Measurements from ENCODE around the gene BCL3. TPM values are rescaled to one million over a fixed set of nuclear protein-coding genes. Genes with fewer than 3 reads are reported as not detected.

Gene BCL3
- total and polyA plus RNA-seq, 5 donors = 14.9 to 39.4 (median 19.1) TPM

DNA sequence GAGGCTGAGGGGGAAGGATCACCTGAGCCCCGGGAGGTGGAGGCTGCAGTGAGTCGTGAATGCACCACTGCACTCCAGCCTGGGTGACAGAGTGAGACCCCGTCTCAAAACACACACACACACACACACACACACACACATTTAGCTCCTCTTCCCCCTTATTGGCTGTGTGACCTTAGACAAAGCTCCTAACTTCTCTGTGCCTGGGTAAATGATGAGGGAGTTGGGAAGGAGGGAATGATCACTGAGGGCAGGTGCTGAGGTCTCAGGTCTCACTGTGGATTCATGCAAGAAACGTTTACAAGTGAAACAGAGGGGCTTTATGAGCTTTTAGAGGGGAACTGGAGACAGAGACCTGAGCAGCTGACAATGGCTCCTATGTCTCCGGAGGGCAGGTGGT, 16.9 kb upstream of the BCL3 start:
- ATAC-seq = no peak
- Histone ChIP-seq H3K27ac (ENCODE audit: low read length) (no peak overlapping the region), H3K9me3 (ENCODE audit: control insufficient read depth, low read length) (no peaks in the 10 kb centered on the region), H3K4me1 (ENCODE audit: control insufficient read depth, insufficient read depth, low read length) (no peaks in the 10 kb centered on the region), H3K4me3 (ENCODE audit: low read length) (no peak overlapping the region), H3K27me3 (ENCODE audit: control insufficient read depth, insufficient read depth) (no peaks in the 10 kb centered on the region)
- intact Hi-C loops (cut with DNase I) = no loop called here
- WGBS = 77% methylated on average over 5 of the region's 5 CpGs
- DNase-seq = peak in 1 of 3 donors; percentile 3

- Histone ChIP-seq H3K27me3 (ENCODE audit: control insufficient read depth, insufficient read depth) (no peaks in the 10 kb centered on the region), H3K27ac (ENCODE audit: low read length) (no peak overlapping the region), H3K4me3 (ENCODE audit: low read length) (no peak overlapping the region), H3K4me1 (ENCODE audit: control insufficient read depth, insufficient read depth, low read length) (peaks cover under 1% of the 10 kb centered on the region), H3K9me3 (ENCODE audit: control insufficient read depth, low read length) (no peaks in the 10 kb centered on the region)
- intact Hi-C loops (cut with DNase I) = no loop called here
- peak in 2 of 3 donors; percentile 30 to 57 for DNase-seq
- 72% methylated on average over 11 of the region's 11 CpGs for WGBS
- ATAC-seq = no peak
Measured at GRCh38 chr19:44732235-44733014, 16.1 kb upstream of the BCL3 start.

DNA sequence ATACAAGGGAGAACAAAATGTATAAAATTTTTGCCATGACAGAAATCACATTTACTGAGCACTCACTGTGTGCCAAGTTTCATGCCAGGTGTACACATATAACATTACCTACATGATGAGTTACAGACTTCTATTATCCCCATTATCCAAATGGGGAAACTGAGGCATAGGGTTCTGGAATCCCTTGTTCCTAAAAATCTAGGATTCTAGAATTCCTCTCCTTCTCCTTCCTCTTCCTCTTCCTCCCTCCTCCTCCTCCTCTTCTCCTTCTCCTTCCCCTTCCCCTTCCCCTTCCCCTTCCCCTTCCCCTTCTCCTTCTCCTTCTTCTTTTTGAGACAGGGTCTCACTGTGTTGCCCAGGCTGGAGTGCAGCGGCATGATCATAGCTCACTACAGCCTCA, 14.2 kb upstream of the BCL3 start:
- H3K27ac ChIP-seq (ENCODE audit: low read length) = no peak overlapping the region
- ATAC-seq (no peak), DNase-seq (no peak)
- H3K4me3 ChIP-seq (ENCODE audit: low read length) = no peak overlapping the region
- H3K4me1 ChIP-seq (ENCODE audit: control insufficient read depth, insufficient read depth, low read length) = peaks cover 3% of the 10 kb centered on the region
- 3% methylated on average over 1 of the region's 1 CpG for WGBS
- H3K27me3 ChIP-seq (ENCODE audit: control insufficient read depth, insufficient read depth) = no peaks in the 10 kb centered on the region
- intact Hi-C loops (cut with DNase I) = no loop called here
- no peaks in the 10 kb centered on the region for H3K9me3 ChIP-seq (ENCODE audit: control insufficient read depth, low read length)

DNA sequence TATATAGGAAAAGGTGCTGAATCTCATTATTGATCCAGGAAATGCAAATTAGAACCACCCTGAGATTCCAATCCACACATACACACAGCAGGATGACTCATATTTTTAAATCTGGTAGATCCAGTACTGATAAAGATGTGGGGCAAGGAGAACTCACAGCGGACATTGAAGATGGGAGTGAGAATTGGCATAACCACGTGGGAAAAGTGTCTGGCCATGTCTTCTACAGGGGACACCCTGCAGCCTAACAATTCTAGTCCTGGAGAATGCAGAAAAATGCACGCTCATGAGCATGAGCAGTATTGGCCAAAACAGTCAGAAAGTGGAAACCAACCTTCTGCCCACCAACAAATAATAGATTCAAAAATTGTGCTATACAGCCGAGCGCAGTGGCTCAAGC, 13.5 kb upstream of the BCL3 start:
- intact Hi-C loops (cut with DNase I) = no loop called here
- Histone ChIP-seq H3K4me1 (ENCODE audit: control insufficient read depth, insufficient read depth, low read length) (peaks cover 3% of the 10 kb centered on the region), H3K27me3 (ENCODE audit: control insufficient read depth, insufficient read depth) (no peaks in the 10 kb centered on the region), H3K27ac (ENCODE audit: low read length) (no peak overlapping the region), H3K4me3 (ENCODE audit: low read length) (no peak overlapping the region), H3K9me3 (ENCODE audit: control insufficient read depth, low read length) (no peaks in the 10 kb centered on the region)
- WGBS = 75% methylated on average over 5 of the region's 5 CpGs
- DNase-seq (no peak), ATAC-seq (no peak)

- no peaks in the 10 kb centered on the region for H3K27me3 ChIP-seq (ENCODE audit: control insufficient read depth, insufficient read depth)
- H3K4me3 ChIP-seq (ENCODE audit: low read length) = no peak overlapping the region
- intact Hi-C loops (cut with DNase I) = no loop called here
- peaks cover 5% of the 10 kb centered on the region for H3K4me1 ChIP-seq (ENCODE audit: control insufficient read depth, insufficient read depth, low read length)
- H3K27ac ChIP-seq (ENCODE audit: low read length) = no peak overlapping the region
- WGBS = 56% methylated on average over 13 of the region's 13 CpGs
- no peaks in the 10 kb centered on the region for H3K9me3 ChIP-seq (ENCODE audit: control insufficient read depth, low read length)
- ATAC-seq (no peak), DNase-seq (peak in 2 of 3 donors; percentile 57 to 66)
Measured at GRCh38 chr19:44737238-44738071, 11.1 kb upstream of the BCL3 start.

DNA sequence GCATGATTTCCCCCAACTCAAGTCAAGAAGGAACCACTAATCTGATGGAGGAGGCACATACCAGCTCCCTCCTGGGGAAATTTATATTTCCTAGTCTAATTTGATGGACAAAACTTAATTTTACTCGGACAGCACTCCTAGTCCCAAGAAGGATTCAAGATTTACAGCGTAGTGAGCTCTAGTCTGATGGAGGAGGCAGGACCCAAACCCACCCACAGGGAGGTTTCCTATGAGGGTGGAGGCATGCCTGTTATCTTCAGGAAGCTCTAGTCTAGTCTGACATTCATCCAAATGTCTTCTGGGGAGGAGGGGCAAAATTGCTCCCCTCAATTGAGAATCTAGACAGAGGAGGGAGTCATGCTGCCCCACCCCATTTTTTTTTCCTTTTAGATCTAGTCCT, 10.4 kb upstream of the BCL3 start:
- Histone ChIP-seq H3K27ac (ENCODE audit: low read length) (no peak overlapping the region), H3K4me1 (ENCODE audit: control insufficient read depth, insufficient read depth, low read length) (peaks cover 9% of the 10 kb centered on the region), H3K4me3 (ENCODE audit: low read length) (no peak overlapping the region), H3K27me3 (ENCODE audit: control insufficient read depth, insufficient read depth) (no peaks in the 10 kb centered on the region), H3K9me3 (ENCODE audit: control insufficient read depth, low read length) (no peaks in the 10 kb centered on the region)
- intact Hi-C loops (cut with DNase I) = no loop called here
- no peak for ATAC-seq
- peak in 1 of 3 donors; percentile 3 for DNase-seq
- 71% methylated on average over 2 of the region's 2 CpGs for WGBS

DNA sequence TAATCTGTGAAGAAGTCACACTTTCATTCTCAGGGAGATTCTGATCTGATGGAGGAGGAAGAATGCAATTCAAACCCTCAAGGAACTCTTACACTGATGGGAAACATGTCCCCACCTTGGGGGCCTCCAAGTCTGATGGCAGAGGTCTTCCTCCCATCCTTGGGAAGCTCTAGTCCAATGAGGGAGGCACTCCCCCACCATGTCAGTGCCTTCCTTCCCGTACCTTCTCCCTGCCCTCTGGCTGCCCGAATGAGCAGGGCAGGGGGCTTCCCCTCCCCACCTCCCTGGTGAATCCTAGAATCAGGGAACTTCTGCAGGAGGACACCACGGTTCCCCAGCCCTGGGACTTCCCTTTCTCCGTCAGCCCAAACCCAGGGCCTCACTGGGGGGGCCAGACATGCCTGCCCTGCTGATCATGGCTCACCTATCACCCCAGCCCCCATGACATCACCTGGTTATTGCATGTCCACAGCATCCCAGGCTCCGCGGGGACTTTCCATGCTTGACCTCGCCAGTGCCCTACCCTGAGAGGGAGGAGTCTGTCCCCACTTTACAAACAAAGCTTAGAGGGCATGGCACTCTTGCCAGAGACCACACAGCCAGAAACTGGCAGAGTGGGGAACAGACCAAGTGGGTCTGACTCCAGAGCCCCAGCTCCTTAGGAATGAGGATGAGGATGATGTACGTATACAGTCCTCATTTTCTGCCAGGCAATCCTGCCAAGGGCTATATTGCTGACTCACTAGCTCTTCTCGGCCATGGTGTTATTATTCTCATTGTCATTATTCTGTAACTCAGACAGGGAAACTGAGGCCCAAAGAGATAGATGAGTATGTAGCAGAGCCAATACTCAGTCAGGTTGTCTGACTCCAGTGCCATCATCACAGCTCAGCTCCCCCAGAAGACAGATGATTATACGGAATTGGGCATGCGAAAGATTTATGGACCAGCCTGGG, 9.6 kb upstream of the BCL3 start:
- intact Hi-C loops (cut with DNase I) = no loop called here
- no peak overlapping the region for H3K4me3 ChIP-seq (ENCODE audit: low read length)
- WGBS = 66% methylated on average over 11 of the region's 11 CpGs
- no peak overlapping the region for H3K27ac ChIP-seq (ENCODE audit: low read length)
- H3K27me3 ChIP-seq (ENCODE audit: control insufficient read depth, insufficient read depth) = no peaks in the 10 kb centered on the region
- DNase-seq = peak in 2 of 3 donors; percentile 50 to 61
- H3K4me1 ChIP-seq (ENCODE audit: control insufficient read depth, insufficient read depth, low read length) = peaks cover 9% of the 10 kb centered on the region
- H3K9me3 ChIP-seq (ENCODE audit: control insufficient read depth, low read length) = no peaks in the 10 kb centered on the region
- ATAC-seq = no peak

GRCh38 chr19:44740351-44740824, 8.1 kb upstream of the BCL3 start:
- peak in 1 of 3 donors; percentile 20 for DNase-seq
- Histone ChIP-seq H3K27me3 (ENCODE audit: control insufficient read depth, insufficient read depth) (no peaks in the 10 kb centered on the region), H3K27ac (ENCODE audit: low read length) (no peak overlapping the region), H3K9me3 (ENCODE audit: control insufficient read depth, low read length) (no peaks in the 10 kb centered on the region), H3K4me3 (ENCODE audit: low read length) (no peak overlapping the region), H3K4me1 (ENCODE audit: control insufficient read depth, insufficient read depth, low read length) (peaks cover 13% of the 10 kb centered on the region)
- ATAC-seq = no peak
- WGBS = 51% methylated on average over 3 of the region's 3 CpGs
- intact Hi-C loops (cut with DNase I) = no loop called here

- WGBS = 50% methylated on average over 6 of the region's 6 CpGs
- Histone ChIP-seq H3K9me3 (ENCODE audit: control insufficient read depth, low read length) (no peaks in the 10 kb centered on the region), H3K4me1 (ENCODE audit: control insufficient read depth, insufficient read depth, low read length) (peaks cover 17% of the 10 kb centered on the region), H3K4me3 (ENCODE audit: low read length) (no peak overlapping the region), H3K27ac (ENCODE audit: low read length) (peak overlapping the region; percentile 94), H3K27me3 (ENCODE audit: control insufficient read depth, insufficient read depth) (no peaks in the 10 kb centered on the region)
- ATAC-seq = no peak
- intact Hi-C loops (cut with DNase I) = no loop called here
- DNase-seq = peak in 1 of 3 donors; percentile 52
Measured at GRCh38 chr19:44741258-44741731, 7.2 kb upstream of the BCL3 start.

GRCh38 chr19:44741841-44742329, 6.6 kb upstream of the BCL3 start:
- intact Hi-C loops (cut with DNase I) = no loop called here
- ATAC-seq (peak; percentile 94 to 96), DNase-seq (peak; percentile 99)
- Histone ChIP-seq H3K4me3 (ENCODE audit: low read length) (no peak overlapping the region), H3K27me3 (ENCODE audit: control insufficient read depth, insufficient read depth) (no peaks in the 10 kb centered on the region), H3K27ac (ENCODE audit: low read length) (peak overlapping the region; percentile 75), H3K9me3 (ENCODE audit: control insufficient read depth, low read length) (no peaks in the 10 kb centered on the region), H3K4me1 (ENCODE audit: control insufficient read depth, insufficient read depth, low read length) (peaks cover 19% of the 10 kb centered on the region)
- WGBS = 2% methylated on average over 13 of the region's 13 CpGs
